GM11168 (cell line): Measurements from ENCODE around the gene SPEN.
"Not testable (repeated sequence)": the region's sequence is repeated elsewhere in the genome, so short reads cannot be mapped to it uniquely, and the experiment has no call there.

Source experiments
- in situ Hi-C: fragments of 300-500 bp; cut with MboI; formaldehyde crosslinking; loops from one replicate; pipeline ENCODE4 v1.12.0; 2022; ENCODE audit warnings: low sequenced_read_pairs; ENCODE audit not compliant: unreplicated experiment

Gene SPEN

GRCh38 chr1:15973772-15974171 is 126.3 kb downstream of the SPEN start:
- in situ Hi-C loops = no loop called here

- in situ Hi-C loops = no loop called here
Observed at GRCh38 chr1:15974855-15975254, 127.3 kb downstream of the SPEN start.

GRCh38 chr1:15975358-15975804 is 127.9 kb downstream of the SPEN start:
- in situ Hi-C loops = no loop called here

DNA sequence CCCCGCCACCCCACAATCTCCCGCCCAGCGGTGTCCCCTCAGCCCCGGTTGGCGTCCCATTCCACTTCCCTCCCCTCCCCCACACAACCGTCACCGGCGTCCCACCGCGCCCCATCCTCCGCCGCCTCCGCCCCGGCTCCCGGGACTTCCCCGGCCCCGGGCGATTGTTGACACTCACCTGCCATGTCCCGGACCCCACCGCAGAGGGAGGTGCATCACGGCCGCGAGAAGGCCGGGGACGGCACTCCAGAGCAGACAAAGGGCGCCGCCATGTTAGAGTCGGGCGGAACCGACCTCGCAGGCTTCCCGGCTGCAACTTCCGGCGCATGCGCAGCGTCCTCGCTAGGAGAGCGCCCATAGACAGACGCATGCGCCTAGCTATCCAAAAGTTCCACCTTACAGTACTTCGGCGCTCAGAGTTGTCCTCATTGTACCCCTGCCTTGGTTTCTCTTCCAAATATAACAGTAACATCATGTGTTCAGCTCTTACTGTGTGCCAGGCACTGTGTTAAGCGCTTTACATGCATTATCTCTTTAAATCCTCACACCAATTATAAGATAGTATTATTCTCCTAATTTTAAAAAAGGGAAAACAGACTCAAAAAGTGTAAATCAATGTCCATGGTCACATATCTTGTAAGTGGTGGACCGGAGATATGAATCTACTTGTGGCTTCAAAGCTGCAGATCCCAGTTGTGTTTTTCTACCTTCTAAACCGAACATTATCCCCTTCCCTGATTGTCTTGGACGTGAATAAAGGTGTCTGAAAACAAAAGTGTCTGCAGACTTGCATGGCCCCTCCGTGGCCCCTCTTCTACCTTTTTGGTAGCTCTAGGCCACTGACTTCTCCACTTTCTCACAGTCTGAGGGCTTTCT is 128.5 kb downstream of the SPEN start, which contains the start of gene ZBTB17:
Gene ZBTB17 (minus strand): TSS at position 297 of the 876 bp plus-strand sequence. CDS start 27,606 bp downstream, outside the sequence.
- in situ Hi-C loops = no loop called here

- in situ Hi-C loops = not testable (repeated sequence)
Observed at GRCh38 chr1:15977947-15978346, 130.4 kb downstream of the SPEN start.

DNA sequence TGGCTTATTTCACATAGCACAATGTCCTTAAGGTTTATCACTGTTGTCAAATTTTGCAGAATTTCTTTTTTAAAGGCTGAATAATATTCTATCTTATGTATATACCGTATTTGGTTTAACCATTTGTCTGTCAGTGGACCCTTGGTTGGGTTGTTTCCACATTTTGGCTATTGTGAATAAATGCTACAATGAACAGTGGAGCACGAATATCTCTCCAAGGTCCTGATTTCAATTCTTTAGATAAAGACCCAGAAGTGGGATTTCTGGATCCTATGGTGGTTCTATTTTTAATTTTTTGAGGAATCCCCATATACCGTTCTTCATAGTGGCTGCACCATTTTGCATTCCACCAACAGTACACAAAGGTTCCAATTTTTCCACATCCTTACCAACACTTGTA is 134.2 kb downstream of the SPEN start:
- in situ Hi-C loops = no loop called here

- in situ Hi-C loops = no loop called here
Observed at GRCh38 chr1:15983275-15983674, 135.8 kb downstream of the SPEN start.

GRCh38 chr1:15985611-15986297 is 138.2 kb downstream of the SPEN start:
- in situ Hi-C loops = no loop called here

GRCh38 chr1:15988856-15989736 is 141.6 kb downstream of the SPEN start:
- in situ Hi-C loops = no loop called here

GRCh38 chr1:15989776-15990175 is 142.3 kb downstream of the SPEN start:
- in situ Hi-C loops = loop anchor here (10.0 kb wide), 1 partner anchor 175 kb away; no protein-coding TSS in a partner anchor
